HepG2 (cell line): ENCODE data around the gene HSPA1B. TPM values are rescaled to one million over a fixed set of nuclear protein-coding genes. Genes with fewer than 3 reads are reported as not detected.

Experiments
- KLF11 ChIP-seq: IDR thresholded peaks from 2 replicates; pipeline ENCODE4 v1.6.1; 2016; ENCODE audit warnings: missing compliant biosample characterization
- SOX5 ChIP-seq: IDR thresholded peaks from 2 replicates; pipeline ENCODE4 v1.6.1; 2016; ENCODE audit warnings: borderline replicate concordance
- ZBTB38 ChIP-seq: sonication (generic); formaldehyde crosslinking; IDR thresholded peaks from 2 replicates; pipeline ENCODE4 v1.5.1; 2020; ENCODE audit warnings: mild to moderate bottlenecking, missing genetic modification reagents
- ZNF124 ChIP-seq: sonication (generic); formaldehyde crosslinking; IDR thresholded peaks from 2 replicates; pipeline ENCODE4 v1.4.0; 2020; ENCODE audit warnings: missing genetic modification reagents
- ZNF143 ChIP-seq: sonication (generic); formaldehyde crosslinking; IDR thresholded peaks from 2 replicates; pipeline ENCODE4 v1.4.0; 2020; ENCODE audit warnings: missing genetic modification reagents
- ZNF251 ChIP-seq: sonication (generic); formaldehyde crosslinking; IDR thresholded peaks from 2 replicates; pipeline ENCODE4 v1.9.0; 2021; ENCODE audit warnings: mild to moderate bottlenecking, missing genetic modification reagents
- ZNF773 ChIP-seq: sonication (generic); formaldehyde crosslinking; IDR thresholded peaks from 2 replicates; pipeline ENCODE4 v1.4.0; 2020; ENCODE audit warnings: missing genetic modification reagents, borderline replicate concordance
- polyA plus RNA-seq, 8 experiments: library from polyadenylated mRNA; depleted of rRNA in 3 of 8; stranded (reverse) in 7 of 8; unstranded in 1 of 8; fragments of >200 nt; fragmentation: Illumina TruSeq in 4 of 8; extraction: Trizol in 4 of 8; gene quantifications; 2 replicates each; pipeline versions ENCODE4 v1.2.1 to v1.2.3, GENCODE V29; 2011 to 2016; ENCODE audit warnings: low read depth in 4 of 8, missing spikeins in 1 of 8, mixed read lengths in 1 of 8; ENCODE audit not compliant: insufficient read depth in 1 of 8
- total RNA-seq, 5 experiments: library from RNA; depleted of rRNA; stranded (reverse); fragments of >200 nt; fragmentation: Illumina TruSeq; extraction: Trizol; gene quantifications; 2 replicates each; pipeline ENCODE4 v1.2.3, GENCODE V29; 2016; ENCODE audit warnings: low read depth in 1 of 5
- TF ChIP-seq, protein P1 (sequence below): sonication (generic); formaldehyde crosslinking; IDR thresholded peaks from 2 replicates; pipeline ENCODE4 v1.5.0; 2020; ENCODE audit warnings: missing genetic modification reagents
- TF ChIP-seq, protein P2 (sequence below): sonication (generic); formaldehyde crosslinking; conservative IDR thresholded peaks from 2 replicates; pipeline ENCODE4 v1.8.0; 2022; ENCODE audit warnings: mild to moderate bottlenecking, moderate library complexity, missing genetic modification reagents
- TF ChIP-seq, protein P3 (sequence below), 2 experiments: sonication (generic) in 1 of 2; formaldehyde crosslinking in 1 of 2; IDR thresholded peaks; 2 replicates each; pipeline versions ENCODE4 v1.6.1 to v1.9.0; 2014 to 2022; ENCODE audit warnings: antibody characterized with exemption in 1 of 2, borderline replicate concordance in 1 of 2, inconsistent platforms in 1 of 2, low read depth in 1 of 2, missing genetic modification reagents in 1 of 2
- TF ChIP-seq, protein P4 (sequence below): sonication (generic); formaldehyde crosslinking; IDR thresholded peaks from 2 replicates; pipeline ENCODE4 v1.5.0; 2020; ENCODE audit warnings: mild to moderate bottlenecking, missing genetic modification reagents, borderline replicate concordance

Gene HSPA1B
- total and polyA plus RNA-seq, 2 of the 13 experiments (the other 11 are each of a cell fraction or from before 2014, with no cell fraction given) = 26.0 to 186 TPM

DNA sequence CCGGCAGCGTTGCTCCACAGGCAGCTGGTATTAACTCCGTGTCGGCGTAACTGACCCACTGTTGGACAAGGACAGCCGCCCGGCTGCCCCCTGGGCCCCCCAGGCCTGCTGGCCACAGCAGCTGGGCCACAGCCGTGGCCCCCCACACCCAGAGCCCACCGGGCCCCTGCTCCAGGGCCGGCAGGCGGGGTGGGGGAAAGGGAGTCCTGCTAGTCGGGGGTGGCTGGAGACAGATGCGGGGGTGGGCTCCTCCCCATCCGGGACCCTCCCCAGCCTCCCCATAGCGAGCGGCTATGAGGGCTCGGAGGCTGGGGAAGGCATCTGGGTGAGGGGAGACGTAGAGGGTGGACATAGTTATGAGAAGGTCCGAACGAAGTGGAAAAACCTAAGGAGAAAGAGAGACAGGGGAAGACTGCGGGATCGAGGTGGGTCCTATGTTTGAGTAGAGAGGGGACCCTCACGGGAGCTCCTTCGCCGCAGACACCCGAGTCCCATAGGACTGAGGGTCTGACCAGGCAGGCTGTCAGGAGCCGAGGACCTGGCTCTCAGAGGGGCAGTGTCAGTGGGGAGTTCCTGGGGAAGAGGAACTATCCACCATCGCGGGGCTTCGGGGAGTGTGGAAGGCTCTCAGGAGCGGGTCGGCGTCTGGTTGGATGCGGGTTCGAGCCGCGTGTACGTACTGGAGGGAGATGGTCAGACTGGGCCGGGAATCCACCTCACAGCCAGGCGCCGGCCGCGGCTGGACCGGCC lies 32.5 kb upstream of the HSPA1B start (continued):
- TF ChIP-seq ZNF251 (no peak), ZNF773 (CRISPR knock-in tag) (no peak), KLF11 (CRISPR knock-in tag) (no peak), ZNF124 (CRISPR knock-in tag) (no peak), SOX5 (no peak), ZBTB38 (CRISPR knock-in tag) (no peak), ZNF143 (CRISPR knock-in tag) (no peak)
- TF ChIP-seq, protein P1, sequence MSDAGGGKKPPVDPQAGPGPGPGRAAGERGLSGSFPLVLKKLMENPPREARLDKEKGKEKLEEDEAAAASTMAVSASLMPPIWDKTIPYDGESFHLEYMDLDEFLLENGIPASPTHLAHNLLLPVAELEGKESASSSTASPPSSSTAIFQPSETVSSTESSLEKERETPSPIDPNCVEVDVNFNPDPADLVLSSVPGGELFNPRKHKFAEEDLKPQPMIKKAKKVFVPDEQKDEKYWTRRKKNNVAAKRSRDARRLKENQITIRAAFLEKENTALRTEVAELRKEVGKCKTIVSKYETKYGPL (CRISPR knock-in tag) = no peak
- TF ChIP-seq, protein P2, sequence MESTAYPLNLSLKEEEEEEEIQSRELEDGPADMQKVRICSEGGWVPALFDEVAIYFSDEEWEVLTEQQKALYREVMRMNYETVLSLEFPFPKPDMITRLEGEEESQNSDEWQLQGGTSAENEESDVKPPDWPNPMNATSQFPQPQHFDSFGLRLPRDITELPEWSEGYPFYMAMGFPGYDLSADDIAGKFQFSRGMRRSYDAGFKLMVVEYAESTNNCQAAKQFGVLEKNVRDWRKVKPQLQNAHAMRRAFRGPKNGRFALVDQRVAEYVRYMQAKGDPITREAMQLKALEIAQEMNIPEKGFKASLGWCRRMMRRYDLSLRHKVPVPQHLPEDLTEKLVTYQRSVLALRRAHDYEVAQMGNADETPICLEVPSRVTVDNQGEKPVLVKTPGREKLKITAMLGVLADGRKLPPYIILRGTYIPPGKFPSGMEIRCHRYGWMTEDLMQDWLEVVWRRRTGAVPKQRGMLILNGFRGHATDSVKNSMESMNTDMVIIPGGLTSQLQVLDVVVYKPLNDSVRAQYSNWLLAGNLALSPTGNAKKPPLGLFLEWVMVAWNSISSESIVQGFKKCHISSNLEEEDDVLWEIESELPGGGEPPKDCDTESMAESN = peak; percentile 38; the same call in 1 of the 2 replicates
- TF ChIP-seq, protein P3, sequence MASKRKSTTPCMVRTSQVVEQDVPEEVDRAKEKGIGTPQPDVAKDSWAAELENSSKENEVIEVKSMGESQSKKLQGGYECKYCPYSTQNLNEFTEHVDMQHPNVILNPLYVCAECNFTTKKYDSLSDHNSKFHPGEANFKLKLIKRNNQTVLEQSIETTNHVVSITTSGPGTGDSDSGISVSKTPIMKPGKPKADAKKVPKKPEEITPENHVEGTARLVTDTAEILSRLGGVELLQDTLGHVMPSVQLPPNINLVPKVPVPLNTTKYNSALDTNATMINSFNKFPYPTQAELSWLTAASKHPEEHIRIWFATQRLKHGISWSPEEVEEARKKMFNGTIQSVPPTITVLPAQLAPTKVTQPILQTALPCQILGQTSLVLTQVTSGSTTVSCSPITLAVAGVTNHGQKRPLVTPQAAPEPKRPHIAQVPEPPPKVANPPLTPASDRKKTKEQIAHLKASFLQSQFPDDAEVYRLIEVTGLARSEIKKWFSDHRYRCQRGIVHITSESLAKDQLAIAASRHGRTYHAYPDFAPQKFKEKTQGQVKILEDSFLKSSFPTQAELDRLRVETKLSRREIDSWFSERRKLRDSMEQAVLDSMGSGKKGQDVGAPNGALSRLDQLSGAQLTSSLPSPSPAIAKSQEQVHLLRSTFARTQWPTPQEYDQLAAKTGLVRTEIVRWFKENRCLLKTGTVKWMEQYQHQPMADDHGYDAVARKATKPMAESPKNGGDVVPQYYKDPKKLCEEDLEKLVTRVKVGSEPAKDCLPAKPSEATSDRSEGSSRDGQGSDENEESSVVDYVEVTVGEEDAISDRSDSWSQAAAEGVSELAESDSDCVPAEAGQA (IDR thresholded peaks at IDR 0.05; ENCODE audit: low read depth) = no peak
- TF ChIP-seq, protein P3 (CRISPR knock-in tag; IDR thresholded peaks at IDR 0.05; ENCODE audit: borderline replicate concordance) = no peak
- TF ChIP-seq, protein P4, sequence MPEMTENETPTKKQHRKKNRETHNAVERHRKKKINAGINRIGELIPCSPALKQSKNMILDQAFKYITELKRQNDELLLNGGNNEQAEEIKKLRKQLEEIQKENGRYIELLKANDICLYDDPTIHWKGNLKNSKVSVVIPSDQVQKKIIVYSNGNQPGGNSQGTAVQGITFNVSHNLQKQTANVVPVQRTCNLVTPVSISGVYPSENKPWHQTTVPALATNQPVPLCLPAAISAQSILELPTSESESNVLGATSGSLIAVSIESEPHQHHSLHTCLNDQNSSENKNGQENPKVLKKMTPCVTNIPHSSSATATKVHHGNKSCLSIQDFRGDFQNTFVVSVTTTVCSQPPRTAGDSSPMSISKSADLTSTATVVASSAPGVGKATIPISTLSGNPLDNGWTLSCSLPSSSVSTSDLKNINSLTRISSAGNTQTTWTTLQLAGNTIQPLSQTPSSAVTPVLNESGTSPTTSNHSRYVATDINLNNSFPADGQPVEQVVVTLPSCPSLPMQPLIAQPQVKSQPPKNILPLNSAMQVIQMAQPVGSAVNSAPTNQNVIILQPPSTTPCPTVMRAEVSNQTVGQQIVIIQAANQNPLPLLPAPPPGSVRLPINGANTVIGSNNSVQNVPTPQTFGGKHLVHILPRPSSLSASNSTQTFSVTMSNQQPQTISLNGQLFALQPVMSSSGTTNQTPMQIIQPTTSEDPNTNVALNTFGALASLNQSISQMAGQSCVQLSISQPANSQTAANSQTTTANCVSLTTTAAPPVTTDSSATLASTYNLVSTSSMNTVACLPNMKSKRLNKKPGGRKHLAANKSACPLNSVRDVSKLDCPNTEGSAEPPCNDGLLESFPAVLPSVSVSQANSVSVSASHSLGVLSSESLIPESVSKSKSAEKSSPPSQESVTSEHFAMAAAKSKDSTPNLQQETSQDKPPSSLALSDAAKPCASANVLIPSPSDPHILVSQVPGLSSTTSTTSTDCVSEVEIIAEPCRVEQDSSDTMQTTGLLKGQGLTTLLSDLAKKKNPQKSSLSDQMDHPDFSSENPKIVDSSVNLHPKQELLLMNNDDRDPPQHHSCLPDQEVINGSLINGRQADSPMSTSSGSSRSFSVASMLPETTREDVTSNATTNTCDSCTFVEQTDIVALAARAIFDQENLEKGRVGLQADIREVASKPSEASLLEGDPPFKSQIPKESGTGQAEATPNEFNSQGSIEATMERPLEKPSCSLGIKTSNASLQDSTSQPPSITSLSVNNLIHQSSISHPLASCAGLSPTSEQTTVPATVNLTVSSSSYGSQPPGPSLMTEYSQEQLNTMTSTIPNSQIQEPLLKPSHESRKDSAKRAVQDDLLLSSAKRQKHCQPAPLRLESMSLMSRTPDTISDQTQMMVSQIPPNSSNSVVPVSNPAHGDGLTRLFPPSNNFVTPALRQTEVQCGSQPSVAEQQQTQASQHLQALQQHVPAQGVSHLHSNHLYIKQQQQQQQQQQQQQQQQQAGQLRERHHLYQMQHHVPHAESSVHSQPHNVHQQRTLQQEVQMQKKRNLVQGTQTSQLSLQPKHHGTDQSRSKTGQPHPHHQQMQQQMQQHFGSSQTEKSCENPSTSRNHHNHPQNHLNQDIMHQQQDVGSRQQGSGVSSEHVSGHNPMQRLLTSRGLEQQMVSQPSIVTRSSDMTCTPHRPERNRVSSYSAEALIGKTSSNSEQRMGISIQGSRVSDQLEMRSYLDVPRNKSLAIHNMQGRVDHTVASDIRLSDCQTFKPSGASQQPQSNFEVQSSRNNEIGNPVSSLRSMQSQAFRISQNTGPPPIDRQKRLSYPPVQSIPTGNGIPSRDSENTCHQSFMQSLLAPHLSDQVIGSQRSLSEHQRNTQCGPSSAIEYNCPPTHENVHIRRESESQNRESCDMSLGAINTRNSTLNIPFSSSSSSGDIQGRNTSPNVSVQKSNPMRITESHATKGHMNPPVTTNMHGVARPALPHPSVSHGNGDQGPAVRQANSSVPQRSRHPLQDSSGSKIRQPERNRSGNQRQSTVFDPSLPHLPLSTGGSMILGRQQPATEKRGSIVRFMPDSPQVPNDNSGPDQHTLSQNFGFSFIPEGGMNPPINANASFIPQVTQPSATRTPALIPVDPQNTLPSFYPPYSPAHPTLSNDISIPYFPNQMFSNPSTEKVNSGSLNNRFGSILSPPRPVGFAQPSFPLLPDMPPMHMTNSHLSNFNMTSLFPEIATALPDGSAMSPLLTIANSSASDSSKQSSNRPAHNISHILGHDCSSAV (CRISPR knock-in tag) = 0 out of 2 replicates have a peak, but pooled peaks have one; percentile 13
